ENCODE measurements around the gene AKR1C1.
"Not testable (repeated sequence)": the region's sequence is repeated elsewhere in the genome, so short reads cannot be mapped to it uniquely, and the experiment has no call there.

The AKR1C1 gene

GRCh38 chr10:4984223-4984622 is 21.0 kb downstream of the AKR1C1 start:
- DNase-seq: no peak

- DNase-seq: no peak
These were observed 21.9 kb downstream of the AKR1C1 start for GRCh38 chr10:4984971-4985594.

DNA sequence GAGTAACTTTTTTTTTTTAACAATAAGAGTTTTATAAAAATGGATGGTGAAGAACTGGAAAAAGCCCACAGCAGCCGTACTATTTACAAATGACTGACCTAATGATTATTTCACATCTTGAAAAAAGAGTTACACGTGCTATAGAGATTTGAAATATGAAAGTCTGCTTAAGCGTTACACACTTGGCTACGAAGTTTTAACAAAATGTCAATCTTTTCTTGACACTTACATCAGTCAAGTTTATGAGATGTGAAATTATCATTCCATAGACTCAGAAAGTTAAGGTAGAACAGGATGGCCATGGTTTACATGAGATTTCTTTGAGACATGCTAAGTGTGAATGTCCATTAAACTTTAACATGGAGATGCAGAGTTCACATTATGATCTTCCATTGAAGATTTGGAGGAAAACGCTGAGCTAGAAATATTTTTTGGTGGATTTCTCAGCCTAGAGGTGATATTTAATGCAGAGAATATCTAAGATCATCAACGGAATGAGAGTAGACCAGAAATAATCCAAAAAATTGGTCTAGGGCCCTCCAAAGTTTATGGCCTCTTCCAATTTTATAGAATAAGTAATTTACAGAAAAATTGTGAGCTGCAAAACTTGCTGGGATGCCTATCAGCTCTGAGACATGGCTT is 24.9 kb downstream of the AKR1C1 start:
- not testable (repeated sequence) for DNase-seq

DNA sequence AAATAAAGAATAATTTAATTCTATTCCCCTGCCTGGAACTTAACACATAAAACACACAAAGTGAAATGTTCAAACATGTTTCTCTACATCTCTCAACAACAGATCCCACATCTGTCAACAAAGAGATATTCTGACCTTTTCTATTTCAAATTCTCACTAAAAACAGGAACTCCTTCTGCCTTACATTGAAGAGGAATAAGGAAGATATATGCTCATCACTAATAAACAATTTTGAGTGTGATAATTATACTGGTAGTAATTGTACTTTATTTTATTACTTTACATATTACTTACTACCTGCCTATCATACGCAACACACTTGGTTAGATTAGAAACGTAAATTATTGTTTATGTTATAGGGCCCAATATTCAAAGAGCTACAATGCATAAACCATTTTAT is 27.0 kb downstream of the AKR1C1 start:
- no peak for DNase-seq

- DNase-seq: not testable (repeated sequence)
These were observed 28.2 kb downstream of the AKR1C1 start for GRCh38 chr10:4991463-4991862.

DNA sequence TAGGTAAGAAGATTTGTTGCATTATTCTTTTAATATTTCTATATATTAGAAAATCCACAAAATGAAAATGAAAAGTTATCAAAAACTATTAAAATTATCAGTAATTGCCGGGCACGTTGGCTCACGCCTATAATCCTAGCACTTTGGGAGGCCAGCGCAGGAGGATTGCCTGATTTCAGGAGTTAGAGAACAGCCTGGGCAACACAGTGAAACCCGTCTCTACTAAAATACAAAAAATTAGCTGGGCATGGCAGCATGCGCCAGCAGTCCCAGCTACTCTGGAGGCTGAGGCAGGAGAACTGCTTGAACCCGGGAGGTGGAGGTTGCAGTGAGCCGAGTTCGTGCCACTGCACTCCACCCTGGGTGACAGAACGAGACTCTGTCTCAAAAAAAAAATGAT is 29.3 kb downstream of the AKR1C1 start:
- DNase-seq: not testable (repeated sequence)

GRCh38 chr10:4994260-4994659 is 31.0 kb downstream of the AKR1C1 start:
- DNase-seq: not testable (repeated sequence)

- no peak for DNase-seq
These were observed 35.5 kb downstream of the AKR1C1 start for GRCh38 chr10:4998671-4999070.

DNA sequence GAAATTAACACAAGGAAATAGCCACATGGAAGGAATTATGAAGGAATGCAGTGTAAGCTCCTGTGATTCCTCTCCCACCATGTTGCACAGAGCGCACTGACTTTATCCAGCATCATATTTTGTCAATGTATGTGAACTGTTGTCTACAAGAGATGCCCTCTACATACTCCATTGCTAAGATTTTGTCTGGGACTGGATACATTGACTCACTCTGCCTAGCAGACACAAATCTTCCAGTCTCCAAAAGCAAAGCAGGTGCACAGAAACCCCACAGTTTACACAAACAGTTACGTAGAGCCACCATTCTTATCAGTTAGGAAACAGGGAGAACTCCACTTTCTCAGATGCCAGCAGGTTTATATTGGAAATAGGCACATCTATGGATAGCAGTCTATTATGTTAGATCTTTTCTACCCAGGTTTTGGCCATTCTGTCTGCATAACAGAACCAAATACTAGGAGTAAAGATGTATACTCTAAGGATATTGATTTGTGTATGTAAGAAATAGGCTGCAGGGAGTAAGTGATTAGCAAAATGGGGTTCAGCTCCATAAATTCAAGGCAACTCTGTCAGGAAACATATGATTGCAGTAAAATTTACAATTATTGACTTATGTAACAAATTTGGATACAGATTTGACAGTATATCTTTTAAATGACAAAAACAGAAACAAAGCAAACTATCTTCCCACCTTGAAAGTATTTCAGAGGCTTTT is 39.0 kb downstream of the AKR1C1 start:
- no peak for DNase-seq

DNA sequence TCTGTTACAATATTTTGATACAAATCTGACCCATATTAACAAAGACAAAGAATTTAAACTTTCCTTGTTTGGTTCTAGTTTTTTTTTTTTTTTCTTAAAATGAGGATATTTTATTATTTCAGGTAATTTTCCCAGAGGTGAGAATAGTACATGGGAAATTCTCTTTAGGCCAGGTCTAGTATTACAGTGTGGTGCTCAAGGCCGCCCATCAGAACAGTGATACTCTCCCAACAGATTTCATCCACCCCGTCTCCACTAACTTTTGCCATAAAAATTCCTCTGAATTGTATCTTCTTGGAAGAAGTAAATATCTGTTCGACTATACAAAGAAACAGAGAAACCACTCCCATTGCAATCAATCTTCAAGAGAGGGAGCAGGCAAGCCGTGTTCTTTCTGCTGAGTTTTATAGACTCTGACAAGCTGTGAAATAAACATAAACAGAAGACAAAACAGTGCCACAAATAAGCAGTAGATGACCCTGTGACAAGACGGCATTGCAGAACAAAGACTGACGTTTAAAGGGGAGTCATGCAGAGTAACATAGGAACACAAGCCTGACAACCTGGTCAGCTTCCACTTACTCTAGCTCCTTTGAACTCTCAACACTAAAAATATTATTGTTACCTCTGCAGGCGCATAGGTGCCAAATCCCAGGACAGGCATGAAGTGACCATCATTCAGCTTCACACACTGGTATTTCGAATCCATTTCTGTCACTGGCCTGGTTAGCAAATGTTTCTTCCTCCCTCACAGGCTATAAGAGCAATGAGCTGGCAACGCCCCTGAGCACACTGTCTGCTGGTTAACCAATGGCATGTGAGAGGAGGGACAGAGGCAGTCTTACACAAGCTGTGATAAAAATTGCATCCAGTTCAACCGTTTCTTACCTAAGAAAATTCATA is 40.2 kb downstream of the AKR1C1 start, which contains the start of gene AKR1C2:
TSS of gene AKR1C2 (minus strand) at position 731 of the 903 bp plus-strand sequence. CDS start at position 709, 22 bp downstream.
- DNase-seq: not testable (repeated sequence)

- not testable (repeated sequence) for DNase-seq
These were observed 40.8 kb downstream of the AKR1C1 start for GRCh38 chr10:5004030-5004385.

DNA sequence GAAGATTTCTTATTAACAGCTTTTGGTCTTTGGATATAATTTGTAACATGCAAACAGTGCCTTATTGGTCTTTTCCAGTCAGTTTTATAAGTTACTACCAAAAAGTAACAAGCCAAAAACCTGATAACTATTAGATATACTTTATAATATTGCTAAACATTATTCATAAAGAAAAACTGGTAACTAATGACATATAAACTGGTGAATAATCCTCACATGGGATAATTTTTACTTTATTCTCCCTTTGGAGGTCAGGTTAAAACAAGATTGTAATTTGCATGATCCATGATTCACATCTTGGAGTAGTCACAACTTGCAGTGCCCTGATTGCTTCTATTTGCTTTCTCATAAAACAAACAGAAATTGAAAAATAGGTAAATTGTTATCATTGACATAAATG is 41.3 kb downstream of the AKR1C1 start:
- not testable (repeated sequence) for DNase-seq

GRCh38 chr10:5008857-5009548 is 45.8 kb downstream of the AKR1C1 start:
- DNase-seq: not testable (repeated sequence)

- not testable (repeated sequence) for DNase-seq
These were observed 46.8 kb downstream of the AKR1C1 start for GRCh38 chr10:5010043-5010442.

DNA sequence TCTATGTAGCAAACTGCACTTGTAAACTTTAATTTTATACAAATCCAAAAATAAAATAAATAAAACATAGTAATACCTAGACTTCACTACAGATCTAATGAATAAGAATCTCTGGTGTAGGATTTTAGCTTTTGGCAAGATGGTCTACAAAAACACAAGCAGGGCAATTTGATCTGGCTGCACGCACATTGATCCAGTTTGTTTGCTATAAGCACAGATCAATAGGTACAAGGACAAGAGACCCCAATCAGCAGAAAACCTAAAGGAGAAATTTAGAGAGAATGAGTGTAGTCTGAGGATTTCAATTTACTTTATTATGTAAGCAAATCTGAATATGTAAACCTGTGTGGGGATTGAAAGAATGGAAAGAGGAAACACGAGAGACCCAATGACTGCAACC is 48.2 kb downstream of the AKR1C1 start:
- DNase-seq: not testable (repeated sequence)

- DNase-seq: no peak
These were observed 49.4 kb downstream of the AKR1C1 start for GRCh38 chr10:5012595-5012994.

- no peak for DNase-seq
These were observed 50.2 kb downstream of the AKR1C1 start for GRCh38 chr10:5013385-5013784.

DNA sequence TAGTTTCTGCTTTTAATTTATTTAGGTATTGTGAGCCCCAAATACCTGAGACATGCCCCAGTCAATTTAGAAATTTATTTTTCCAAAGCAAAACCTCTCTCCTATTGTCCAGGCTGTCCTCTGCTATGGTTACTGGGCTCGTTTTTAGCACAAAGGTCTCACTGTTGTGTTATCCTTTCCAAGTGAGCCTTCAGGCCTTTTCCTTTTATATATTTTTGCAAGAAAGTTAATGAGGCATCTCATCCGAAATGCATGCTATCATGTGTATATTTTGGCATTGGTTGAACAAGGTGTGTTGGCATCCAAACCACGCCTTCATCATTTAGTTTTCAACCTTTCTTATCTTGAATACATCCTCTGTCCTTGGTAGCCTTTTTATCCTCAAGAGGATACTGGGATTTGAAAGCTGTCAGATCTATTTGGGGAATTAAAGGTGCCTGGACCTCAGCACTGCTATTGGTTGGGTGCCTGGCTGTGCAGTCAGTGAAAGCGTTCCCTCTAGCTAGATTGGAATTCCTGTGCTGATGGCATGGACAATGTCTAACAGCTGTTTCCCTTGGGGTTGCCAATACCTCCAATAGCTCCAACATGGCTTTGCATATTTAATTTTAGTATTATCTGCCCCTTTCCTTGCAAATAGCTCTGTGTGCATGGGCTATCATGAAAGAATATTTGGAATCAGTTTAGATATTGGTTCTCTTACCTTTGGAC is 51.1 kb downstream of the AKR1C1 start:
- DNase-seq: not testable (repeated sequence)

DNA sequence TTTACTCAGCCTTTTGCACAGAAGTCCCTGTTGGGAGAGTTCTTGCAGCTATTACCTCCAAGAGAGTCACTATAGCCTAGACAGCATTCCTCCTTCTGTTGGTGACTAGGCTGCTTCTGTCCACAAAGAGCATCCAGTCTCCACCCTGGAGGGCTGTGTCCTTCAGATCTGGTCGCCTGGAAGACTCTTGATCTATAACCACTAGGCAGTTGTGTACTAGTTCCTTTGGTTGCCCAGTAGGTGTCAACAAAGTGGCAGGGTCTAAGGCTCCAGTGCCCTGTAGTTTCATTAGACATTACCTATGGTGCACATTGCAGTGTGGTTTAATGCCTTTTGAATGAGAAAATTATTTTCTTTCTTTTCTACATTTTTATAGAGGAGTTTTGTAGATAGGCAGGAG is 51.7 kb downstream of the AKR1C1 start:
- DNase-seq: no peak

DNA sequence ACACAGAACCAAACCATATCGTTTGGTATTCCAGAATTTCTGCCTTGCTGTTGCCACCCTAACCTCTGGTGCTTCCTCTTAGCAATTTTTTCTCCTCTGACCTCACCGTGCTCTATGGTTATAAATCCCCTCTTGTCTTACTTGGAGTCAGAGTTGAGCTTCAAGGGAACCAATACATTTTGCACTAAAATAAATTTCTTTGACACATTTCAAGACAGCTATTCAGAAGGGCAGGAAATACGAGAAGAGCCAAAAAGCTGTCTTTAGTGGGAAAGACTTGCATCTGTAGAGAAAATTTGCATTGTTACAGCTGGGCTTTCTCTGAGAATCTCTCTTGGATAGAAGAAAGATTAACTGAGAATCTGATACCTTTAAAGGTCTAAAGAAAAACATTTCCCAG is 54.9 kb downstream of the AKR1C1 start:
- no peak for DNase-seq

DNA sequence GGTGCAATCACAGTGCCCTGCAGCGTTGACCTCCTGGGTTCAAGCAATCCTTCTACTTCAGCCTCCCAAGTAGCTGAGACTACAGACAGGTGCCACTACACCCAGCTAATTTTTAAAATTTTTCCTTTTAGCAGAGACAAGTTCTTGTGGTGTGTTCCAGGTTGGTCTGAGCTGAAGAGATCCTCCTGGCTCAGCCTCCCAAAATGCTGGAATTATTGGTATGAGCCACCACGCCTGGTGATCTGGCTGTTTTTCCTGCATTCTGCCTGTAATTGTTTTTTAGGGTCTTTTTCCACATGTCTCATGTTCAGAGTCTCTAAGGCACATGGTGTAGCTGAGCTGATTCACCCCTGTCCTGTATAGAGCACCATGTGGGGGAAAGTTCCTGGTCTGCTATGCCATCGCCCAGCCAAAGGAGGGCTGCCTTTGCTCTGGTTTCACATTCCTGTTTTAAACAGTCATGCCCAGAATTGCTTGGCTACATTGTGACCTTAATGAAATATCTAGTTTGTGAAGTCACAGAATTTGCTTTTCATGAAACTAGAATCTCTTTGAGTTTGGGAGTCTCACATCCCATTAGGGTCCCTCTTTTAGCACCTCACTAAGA is 55.6 kb downstream of the AKR1C1 start:
- DNase-seq: not testable (repeated sequence)

Measured in SIG-M5 (cell line).